Heart right ventricle (tissue), 16 donors: ENCODE data around the gene NAGLU. TPM values are rescaled to one million over a fixed set of nuclear protein-coding genes. Genes with fewer than 3 reads are reported as not detected.
A peak's percentile ranks its signal among the peaks of the same experiment; 100 is the strongest.

Source experiments
- ATAC-seq, 8 donors: fragments of 200-7000 bp; cut with Tn5 transposase; one replicate each; pipeline ENCODE4 v1.9.1; 2020; ENCODE audit warnings: mild to moderate bottlenecking in 8 of 8, moderate library complexity in 8 of 8, moderate number of reproducible peaks in 1 of 8
- DNase-seq, 2 donors: peaks; one replicate each; pipeline ENCODE4 v3.0.0-alpha.2; 2020
- H3K27ac ChIP-seq, 10 donors: fragments of 200-600 bp; sonication (generic) in 2 of 10; one replicate each; pipeline versions ENCODE4 v1.5.0 to v1.8.0; 2020 to 2022; ENCODE audit warnings: mild to moderate bottlenecking in 3 of 10
- H3K27me3 ChIP-seq, 7 donors: fragments of 200-600 bp; one replicate each; pipeline ENCODE4 v1.8.0; 2021 to 2022; ENCODE audit warnings: mild to moderate bottlenecking in 2 of 7
- H3K36me3 ChIP-seq, 9 donors: fragments of 200-600 bp; sonication (generic) in 1 of 9; one replicate each; pipeline versions ENCODE4 v1.5.0 to v1.8.0; 2020 to 2022; ENCODE audit warnings: mild to moderate bottlenecking in 2 of 9
- H3K4me1 ChIP-seq, 9 donors: fragments of 200-600 bp; sonication (generic) in 1 of 9; one replicate each; pipeline versions ENCODE4 v1.5.0 to v1.8.0; 2020 to 2022; ENCODE audit warnings: mild to moderate bottlenecking in 4 of 9
- H3K4me3 ChIP-seq, 10 donors: fragments of 200-600 bp; sonication (generic) in 2 of 10; one replicate each; pipeline versions ENCODE4 v1.5.0 to v1.8.0; 2020 to 2022; ENCODE audit warnings: mild to moderate bottlenecking in 7 of 10, moderate library complexity in 2 of 10
- H3K9me3 ChIP-seq, 11 donors: fragments of 200-600 bp in 10 of 11; sonication (generic) in 2 of 11; one replicate each; pipeline versions ENCODE4 v1.5.0 to v1.8.0; 2013 to 2022; ENCODE audit warnings: mild to moderate bottlenecking in 2 of 11, control low read depth in 1 of 11, moderate library complexity in 1 of 11
- CTCF ChIP-seq, 9 donors: fragments of 200-600 bp; sonication (generic) in 2 of 9; IDR thresholded peaks; one replicate each; pipeline versions ENCODE4 v1.5.0 to v1.8.0; 2021 to 2022; ENCODE audit warnings: antibody characterized with exemption in 9 of 9, mild to moderate bottlenecking in 5 of 9, moderate library complexity in 1 of 9
- WGBS, 2 donors: extraction: QIAGEN DNeasy Blood & Tissue Kit; methylation state at CpG; one replicate each; pipeline ENCODE4 v1.1.7; 2013; ENCODE audit warnings: inconsistent platforms in 1 of 2; 5-methylcytosine and 5-hydroxymethylcytosine counted together
- intact Hi-C, 10 donors: fragments of 100-400 bp; cut with DNase I; formaldehyde crosslinking; loops; one replicate each; pipeline versions ENCODE4 v1.11.1 to v1.14.2; 2022
- microRNA-seq, 2 donors: library from miRNA; unstranded; fragments of <30 nt; microRNA quantifications; one replicate each; pipeline ENCODE4 v1.2.0, GENCODE V29; 2021
- polyA plus RNA-seq, 2 donors: library from polyadenylated mRNA; stranded (reverse); fragments of 200-250 nt; gene quantifications; one replicate each; pipeline ENCODE4 v1.2.3, GENCODE V29; 2013
- total RNA-seq, 10 donors: library from RNA; stranded (reverse); fragmentation: NEBNext Ultra II Directional in 3 of 10; extraction: Animal tissue kit (Norgen Biotek cat#: 25700) in 3 of 10; gene quantifications; one replicate each; pipeline versions ENCODE4 v1.2.1 to v1.2.4, GENCODE V29; 2021 to 2023
- donor health status: Arrhythmogenic right ventricular cardiomyopathy.
- donor health status: ischemic (EF 13 %, LVEDD 7.1; RV severe dilation, severe dysfunction).
- donor health status: healthy with polysubstance abuse.
- donor health status: DM: no; HTN: yes; CAD: no.
- donor health status: DM: no; HTN: no; CAD: no.
- donor health status: ischemic (EF 25% LVEDD 6.9; RV normal size, moderate dysfunction).
- donor health status: ischemic (EF 25% LVEDD 5.7; RV mildly dilated, moderate dysfunction).
- donor health status: healthy.
- donor health status: DM: yes; HTN: yes; CAD: no.
- donor health status: Ischemic cardiomyopathy.
- donor health status: ischemic (EF 35%, LVEDD 5.7; RV mildly dilated, moderate dysfunction).
- donor health status: nonischemic (EF 11% LVEDD 7.7; RV severe dilation, severe dysfunction).
- donor health status: DM: yes; HTN: yes; CAD: no.
- donor health status: PGD.
- donor health status: ischemic (EF 29% LVEDD 5.4; RV normal size, mild dysfunction).
- donor health status: nonischemic (EF 23%, LVEDD 6.1; RV moderate dilation, normal function).

The NAGLU gene
- total and polyA plus RNA-seq, 12 donors, result 6.8 to 18.3 (median 12.7) TPM

GRCh38 chr17:42586514-42587230, 50.6 kb downstream of the NAGLU start:
- Histone ChIP-seq H3K4me1 (peaks cover 0 to 34% (median 17%) of the 10 kb centered on the region in 9 donors), H3K36me3 (peaks cover 0 to 100% (median 77%) of the 10 kb centered on the region in 9 donors), H3K27ac (peak overlapping the region in 4 of 10 donors; percentile 11 to 44 (median 29)), H3K27me3 (no peaks in the 10 kb centered on the region), H3K9me3 (no peaks in the 10 kb centered on the region), H3K4me3 (no peak overlapping the region)
- no peak for DNase-seq
- no peak for TF ChIP-seq CTCF (IDR thresholded peaks at IDR 0.05)
- intact Hi-C loops, result loop anchor here in 1 of 10 donors (10.0 kb wide), 1 partner anchor 98 kb away; the partner anchor contains the start of genes CCR10 and CNTNAP1
- 78 to 79% methylated on average over 7 of the region's 7 CpGs for WGBS, 2 donors
- ATAC-seq, result no peak

DNA sequence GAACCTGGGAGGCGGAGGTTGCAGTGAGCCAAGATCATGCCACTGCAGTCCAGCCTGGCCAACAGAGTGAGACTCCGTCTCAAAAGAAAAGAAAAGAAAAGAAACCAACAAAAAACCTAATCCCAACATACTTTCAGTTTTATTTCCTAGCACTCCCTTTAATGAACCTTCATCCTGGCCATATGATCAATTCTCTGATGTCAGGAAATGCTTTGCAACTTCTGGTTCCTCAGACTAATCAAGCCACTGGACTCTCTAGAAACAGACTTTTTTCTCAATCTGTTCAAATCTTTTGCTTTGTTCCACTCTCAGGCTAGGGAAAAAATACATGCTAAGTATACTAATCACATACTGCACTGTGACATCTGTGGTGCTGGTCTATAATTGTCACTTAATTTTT, 54.8 kb downstream of the NAGLU start:
- H3K4me3 ChIP-seq, result no peak overlapping the region
- DNase-seq (no peak), ATAC-seq (no peak)
- H3K27me3 ChIP-seq, result no peaks in the 10 kb centered on the region
- peaks cover 0 to 20% (median 10%) of the 10 kb centered on the region in 9 donors for H3K4me1 ChIP-seq
- peaks cover 0 to 92% (median 38%) of the 10 kb centered on the region in 9 donors for H3K36me3 ChIP-seq
- TF ChIP-seq CTCF (IDR thresholded peaks at IDR 0.05), result no peak
- no peak overlapping the region for H3K27ac ChIP-seq
- intact Hi-C loops, result no loop called here
- no peaks in the 10 kb centered on the region for H3K9me3 ChIP-seq
- 86 to 92% methylated on average over 2 of the region's 2 CpGs for WGBS, 2 donors

GRCh38 chr17:42591411-42591810, 55.4 kb downstream of the NAGLU start:
- Histone ChIP-seq H3K27ac (no peak overlapping the region), H3K4me3 (no peak overlapping the region), H3K9me3 (no peaks in the 10 kb centered on the region), H3K4me1 (peaks cover 0 to 16% (median 6%) of the 10 kb centered on the region in 9 donors), H3K27me3 (no peaks in the 10 kb centered on the region), H3K36me3 (peaks cover 0 to 92% (median 34%) of the 10 kb centered on the region in 9 donors)
- no peak for TF ChIP-seq CTCF (IDR thresholded peaks at IDR 0.05)
- DNase-seq (no peak), ATAC-seq (no peak)
- WGBS, 2 donors, result 91 to 95% methylated on average over 9 of the region's 9 CpGs
- intact Hi-C loops, result no loop called here

Small RNA genes lying within 50 kb of the gene (microRNA-seq; reads per million reads assigned to microRNA genes)
- gene MIR5010, result 5.6 to 7.2 reads per million in 2 donors
- gene MIR548AT, result 0 to 0.51 reads per million in 2 donors

Other genes starting within 250 kb of the NAGLU start
- 10 to 100 TPM; 13.4 to 28.5 (median 16.1) TPM for gene STAT5A, start 247.7 kb upstream of the NAGLU start, total RNA-seq
- gene STAT5A, start 247.7 kb upstream of the NAGLU start, polyA plus RNA-seq, result 10 to 100 TPM in 1 of 2 donors, 1 to 10 TPM in 1; 8.2 to 11.9 TPM
- 100 to 1,000 TPM in 8 of 10 donors, 10 to 100 TPM in 2; 87.2 to 398 (median 115) TPM for gene STAT3, start 147.8 kb upstream of the NAGLU start, total RNA-seq
- 10 to 100 TPM; 33.9 to 61.7 TPM for gene STAT3, start 147.8 kb upstream of the NAGLU start, polyA plus RNA-seq
- 100 to 1,000 TPM; 176 to 300 (median 241) TPM for gene CAVIN1, start 113.0 kb upstream of the NAGLU start, total RNA-seq
- 100 to 1,000 TPM; 131 to 198 TPM for gene CAVIN1, start 113.0 kb upstream of the NAGLU start, polyA plus RNA-seq
- gene ATP6V0A1, start 77.4 kb upstream of the NAGLU start, total RNA-seq, result 10 to 100 TPM; 28.1 to 48.5 (median 32.6) TPM
- gene ATP6V0A1, start 77.4 kb upstream of the NAGLU start, polyA plus RNA-seq, result 10 to 100 TPM; 35.2 to 35.6 TPM
- 1 to 10 TPM in 2 of 10 donors, under 1 TPM in 8; 0.50 to 2.3 (median 0.78) TPM for gene HSD17B1, start 16.7 kb downstream of the NAGLU start, total RNA-seq
- gene HSD17B1, start 16.7 kb downstream of the NAGLU start, polyA plus RNA-seq, result 1 to 10 TPM; 2.2 to 2.6 TPM
- gene COASY, start 25.9 kb downstream of the NAGLU start, total RNA-seq, result 10 to 100 TPM; 29.7 to 56.9 (median 32.9) TPM
- 10 to 100 TPM; 46.8 to 50.8 TPM for gene COASY, start 25.9 kb downstream of the NAGLU start, polyA plus RNA-seq
- 10 to 100 TPM; 45.7 to 87.2 (median 56.4) TPM for gene MLX, start 30.9 kb downstream of the NAGLU start, total RNA-seq
- 10 to 100 TPM; 55.8 to 61.2 TPM for gene MLX, start 30.9 kb downstream of the NAGLU start, polyA plus RNA-seq
- 1 to 10 TPM; 1.1 to 3.1 (median 1.6) TPM for gene PSMC3IP, start 41.5 kb downstream of the NAGLU start, total RNA-seq
- gene PSMC3IP, start 41.5 kb downstream of the NAGLU start, polyA plus RNA-seq, result 1 to 10 TPM; 2.9 TPM
- 10 to 100 TPM; 18.5 to 29.9 (median 25.2) TPM for gene RETREG3, start 73.1 kb downstream of the NAGLU start, total RNA-seq
- gene RETREG3, start 73.1 kb downstream of the NAGLU start, polyA plus RNA-seq, result 10 to 100 TPM in 1 of 2 donors, 1 to 10 TPM in 1; 9.8 to 16.1 TPM
- 10 to 100 TPM; 28.2 to 59.8 (median 43.7) TPM for gene TUBG1, start 73.4 kb downstream of the NAGLU start, total RNA-seq
- gene TUBG1, start 73.4 kb downstream of the NAGLU start, polyA plus RNA-seq, result 100 to 1,000 TPM in 1 of 2 donors, 10 to 100 TPM in 1; 33.9 to 107 TPM
- 10 to 100 TPM; 10.6 to 20.4 (median 14.7) TPM for gene TUBG2, start 123.0 kb downstream of the NAGLU start, total RNA-seq
- 10 to 100 TPM in 1 of 2 donors, 1 to 10 TPM in 1; 9.8 to 21.3 TPM for gene TUBG2, start 123.0 kb downstream of the NAGLU start, polyA plus RNA-seq
- 10 to 100 TPM; 12.8 to 34.8 (median 22.0) TPM for gene PLEKHH3, start 140.8 kb downstream of the NAGLU start, total RNA-seq
- 10 to 100 TPM; 23.6 to 42.1 TPM for gene PLEKHH3, start 140.8 kb downstream of the NAGLU start, polyA plus RNA-seq
- gene CCR10, start 145.6 kb downstream of the NAGLU start, total RNA-seq, result 1 to 10 TPM; 1.0 to 4.8 (median 1.7) TPM
- gene CCR10, start 145.6 kb downstream of the NAGLU start, polyA plus RNA-seq, result 1 to 10 TPM; 1.5 to 3.8 TPM
- 10 to 100 TPM in 2 of 10 donors, 1 to 10 TPM in 8; 2.2 to 28.3 (median 3.5) TPM for gene CNTNAP1, start 146.3 kb downstream of the NAGLU start, total RNA-seq
- 1 to 10 TPM; 2.3 to 9.6 TPM for gene CNTNAP1, start 146.3 kb downstream of the NAGLU start, polyA plus RNA-seq
- 10 to 100 TPM; 31.7 to 50.5 (median 46.3) TPM for gene EZH1, start 208.8 kb downstream of the NAGLU start, total RNA-seq
- gene EZH1, start 208.8 kb downstream of the NAGLU start, polyA plus RNA-seq, result 10 to 100 TPM; 16.0 to 33.8 TPM
- 10 to 100 TPM; 32.1 to 54.8 (median 38.2) TPM for gene RAMP2, start 225.0 kb downstream of the NAGLU start, total RNA-seq
- gene RAMP2, start 225.0 kb downstream of the NAGLU start, polyA plus RNA-seq, result 100 to 1,000 TPM in 1 of 2 donors, 10 to 100 TPM in 1; 46.4 to 105 TPM
- 10 to 100 TPM; 33.3 to 47.4 (median 37.3) TPM for gene VPS25, start 237.2 kb downstream of the NAGLU start, total RNA-seq
- 10 to 100 TPM; 28.0 to 80.9 TPM for gene VPS25, start 237.2 kb downstream of the NAGLU start, polyA plus RNA-seq
- gene WNK4, start 244.4 kb downstream of the NAGLU start, total RNA-seq, result under 1 TPM in 1 of 10 donors, not detected in 9; 0.14 TPM
- under 1 TPM; 0.03 to 0.07 TPM for gene WNK4, start 244.4 kb downstream of the NAGLU start, polyA plus RNA-seq